GM23338 (cell line): ENCODE measurements around the gene CDCA7L. TPM values are rescaled to one million over a fixed set of nuclear protein-coding genes. Genes with fewer than 3 reads are reported as not detected.
A peak's percentile ranks its signal among the peaks of the same experiment; 100 is the strongest.

Source experiments
- ATAC-seq: fragments of 200-7000 bp; cut with Tn5 transposase; 3 replicates; pipeline ENCODE4 v1.9.1; 2020
- DNase-seq: peaks from one replicate; pipeline ENCODE4 v3.0.0-alpha.2; 2015; ENCODE audit warnings: low spot score
- H2AFZ ChIP-seq: fragments of 200-600 bp; sonication (generic); 2 replicates; pipeline ENCODE4 v1.8.0; 2016; ENCODE audit warnings: antibody characterized with exemption, mild to moderate bottlenecking, moderate library complexity
- H3F3A ChIP-seq: fragments of 200-600 bp; sonication (generic); replicated peaks from 2 replicates; pipeline ENCODE4 v1.8.0; 2017; ENCODE audit warnings: antibody characterized with exemption, mixed run types, low read depth
- H3K27ac ChIP-seq: fragments of 200-600 bp; sonication (generic); 2 replicates; pipeline ENCODE4 v1.6.1; 2016; ENCODE audit warnings: low read depth
- H3K27me3 ChIP-seq: fragments of 200-600 bp; sonication (generic); 2 replicates; pipeline ENCODE4 v1.8.0; 2016; ENCODE audit warnings: mild to moderate bottlenecking, mixed run types, moderate library complexity; ENCODE audit not compliant: insufficient read depth
- H3K36me3 ChIP-seq: fragments of 200-600 bp; sonication (generic); 2 replicates; pipeline ENCODE4 v1.8.0; 2016; ENCODE audit warnings: mild to moderate bottlenecking; ENCODE audit not compliant: insufficient read depth
- H3K4me1 ChIP-seq: fragments of 200-600 bp; sonication (generic); 2 replicates; pipeline ENCODE4 v1.8.0; 2016; ENCODE audit warnings: mild to moderate bottlenecking, moderate library complexity; ENCODE audit not compliant: insufficient read depth
- H3K4me2 ChIP-seq: fragments of 200-600 bp; sonication (generic); 2 replicates; pipeline ENCODE4 v1.7.1; 2017; ENCODE audit warnings: mixed run types
- H3K4me3 ChIP-seq: fragments of 200-600 bp; sonication (generic); 2 replicates; pipeline ENCODE4 v1.6.1; 2016; ENCODE audit warnings: mixed run types
- H3K79me2 ChIP-seq: fragments of 200-600 bp; sonication (generic); replicated peaks from 2 replicates; pipeline ENCODE4 v1.8.0; 2017; ENCODE audit warnings: mild to moderate bottlenecking; ENCODE audit not compliant: insufficient read depth
- H3K9me2 ChIP-seq: fragments of 200-600 bp; sonication (generic); 2 replicates; pipeline ENCODE4 v1.8.0; 2017; ENCODE audit not compliant: insufficient read depth
- H4K20me1 ChIP-seq: fragments of 200-600 bp; sonication (generic); replicated peaks from 2 replicates; pipeline ENCODE4 v1.8.0; 2017; ENCODE audit warnings: mild to moderate bottlenecking; ENCODE audit not compliant: insufficient read depth
- H3K27ac Mint-ChIP-seq: 2 replicates; pipeline ENCODE4 v1.8.0; 2020; ENCODE audit warnings: inconsistent platforms, mild to moderate bottlenecking, moderate library complexity, mixed read lengths
- H3K27me3 Mint-ChIP-seq: 3 replicates; pipeline ENCODE4 v1.8.0; 2022; ENCODE audit warnings: low read depth, mild to moderate bottlenecking, moderate library complexity, mixed read lengths, inconsistent platforms; ENCODE audit not compliant: insufficient read depth, poor library complexity
- H3K36me3 Mint-ChIP-seq: 3 replicates; pipeline ENCODE4 v1.8.0; 2021; ENCODE audit warnings: low read depth, mild to moderate bottlenecking, inconsistent platforms, moderate library complexity, mixed read lengths
- H3K4me1 Mint-ChIP-seq: 3 replicates; pipeline ENCODE4 v1.8.0; 2020; ENCODE audit warnings: mild to moderate bottlenecking, inconsistent platforms, mixed read lengths
- H3K4me3 Mint-ChIP-seq: 3 replicates; pipeline ENCODE4 v1.8.0; 2021; ENCODE audit warnings: moderate library complexity, mild to moderate bottlenecking, inconsistent platforms, mixed read lengths
- H3K9me3 Mint-ChIP-seq: 3 replicates; pipeline ENCODE4 v1.8.0; 2020; ENCODE audit warnings: moderate library complexity, mild to moderate bottlenecking, inconsistent platforms, mixed read lengths
- ETS1 ChIP-seq: IDR thresholded peaks from 2 replicates; pipeline ENCODE4 v1.6.1; 2016; ENCODE audit warnings: antibody characterized with exemption
- EZH2phosphoT487 ChIP-seq: fragments of 200-600 bp; sonication (generic); IDR thresholded peaks from one replicate; pipeline ENCODE4 v1.8.1; 2018; ENCODE audit warnings: antibody characterized with exemption; ENCODE audit not compliant: unreplicated experiment
- NANOG ChIP-seq: IDR thresholded peaks from 2 replicates; pipeline ENCODE4 v1.6.1; 2016; ENCODE audit warnings: antibody characterized with exemption, borderline replicate concordance
- POLR2AphosphoS5 ChIP-seq: IDR thresholded peaks from 2 replicates; pipeline ENCODE4 v1.6.1; 2016; ENCODE audit warnings: antibody characterized with exemption, low read depth
- REST ChIP-seq: IDR thresholded peaks from one replicate; pipeline ENCODE4 v1.6.1; 2018; ENCODE audit warnings: antibody characterized with exemption; ENCODE audit not compliant: unreplicated experiment
- ZNF462 ChIP-seq: fragments of 250-450 bp; sonication (Bioruptor Pico); IDR thresholded peaks from 2 replicates; pipeline ENCODE4 v1.5.0; 2020; ENCODE audit warnings: mild to moderate bottlenecking, moderate library complexity
- polyA plus RNA-seq: library from polyadenylated mRNA; unstranded; fragments of >200 nt; fragmentation: Nextera tagmentation; extraction: Ambion mirVana; gene quantifications from 2 replicates; pipeline ENCODE4 v1.2.1, GENCODE V29; 2016
- total RNA-seq: library from RNA; depleted of rRNA; stranded (reverse); fragments of >200 nt; shearing (Covaris generic); gene quantifications from 2 replicates; pipeline ENCODE4 v1.2.3, GENCODE V29; 2014

The CDCA7L gene
- total and polyA plus RNA-seq, 2 experiments from 2014 or later = 174 to 187 TPM

GRCh38 chr7:21867226-21867625 lies 78.5 kb downstream of the CDCA7L start (continued):
- TF ChIP-seq ZNF462 (CRISPR knock-in tag) (no peak), NANOG (peak; percentile 37; the same call in 1 of the 2 replicates), POLR2AphosphoS5 (no peak), ETS1 (no peak), EZH2phosphoT487 (no peak)

- H3K4me3 Mint-ChIP-seq = no peak overlapping the region
- Histone ChIP-seq H3K4me2 (peak overlapping the region; percentile 71), H4K20me1 (no peaks in the 10 kb centered on the region), H2AFZ (no peak overlapping the region), H3K4me1 (peaks cover 68% of the 10 kb centered on the region), H3K79me2 (no peaks in the 10 kb centered on the region), H3K4me3 (peak overlapping the region; percentile 25; the same call in 1 of the 2 replicates), H3K9me2 (peaks cover 8% of the 10 kb centered on the region; the same call in 1 of the 2 replicates), H3K27ac (peak overlapping the region; percentile 88), H3F3A (peaks cover 16% of the 10 kb centered on the region), H3K36me3 (no peaks in the 10 kb centered on the region), H3K27me3 (no peaks in the 10 kb centered on the region)
- H3K27ac Mint-ChIP-seq = peak overlapping the region; percentile 75
- no peaks in the 10 kb centered on the region for H3K9me3 Mint-ChIP-seq
- H3K27me3 Mint-ChIP-seq = peaks cover 4% of the 10 kb centered on the region
- ATAC-seq (no peak), DNase-seq (no peak)
- peaks cover 9% of the 10 kb centered on the region; the same call in 2 of the 3 replicates for H3K36me3 Mint-ChIP-seq
- peaks cover 61% of the 10 kb centered on the region for H3K4me1 Mint-ChIP-seq
- no peak for TF ChIP-seq REST
Observed at GRCh38 chr7:21866731-21867130, 79.0 kb downstream of the CDCA7L start.
